GM12891 (cell line): Measurements from ENCODE around the gene TCHHL1.

ENCODE experiments used
- DNase-seq: peaks from one replicate; pipeline ENCODE4 v3.0.0; 2011; ENCODE audit warnings: low spot score; ENCODE audit not compliant: insufficient read length
- FAIRE-seq: peaks from 2 replicates; lab custom pipeline; 2011; peaks lifted over from hg19 to GRCh38; lab: Jason Lieb, UNC
- PAX5 ChIP-seq: IDR thresholded peaks from 2 replicates; pipeline ENCODE4 v1.6.1; 2011; ENCODE audit warnings: low read length, moderate library complexity, mild to moderate bottlenecking; ENCODE audit not compliant: insufficient read depth, severe bottlenecking
- POLR2A ChIP-seq: IDR thresholded peaks from 2 replicates; pipeline ENCODE4 v1.6.1; 2011; ENCODE audit warnings: low read depth, low read length, control low read depth
- POLR2AphosphoS5 ChIP-seq: IDR thresholded peaks from 2 replicates; pipeline ENCODE4 v1.6.1; 2011; ENCODE audit warnings: low read depth, low read length, control low read depth
- POU2F2 ChIP-seq: IDR thresholded peaks from 2 replicates; pipeline ENCODE4 v1.6.1; 2011; ENCODE audit warnings: low read depth, mild to moderate bottlenecking, control low read depth, low read length, moderate library complexity
- SPI1 ChIP-seq: IDR thresholded peaks from 2 replicates; pipeline ENCODE4 v1.6.1; 2011; ENCODE audit warnings: low read depth, low read length, control low read depth
- TAF1 ChIP-seq: IDR thresholded peaks from 2 replicates; pipeline ENCODE4 v1.6.1; 2011; ENCODE audit warnings: low read depth, low read length, control low read depth

TCHHL1 gene

DNA sequence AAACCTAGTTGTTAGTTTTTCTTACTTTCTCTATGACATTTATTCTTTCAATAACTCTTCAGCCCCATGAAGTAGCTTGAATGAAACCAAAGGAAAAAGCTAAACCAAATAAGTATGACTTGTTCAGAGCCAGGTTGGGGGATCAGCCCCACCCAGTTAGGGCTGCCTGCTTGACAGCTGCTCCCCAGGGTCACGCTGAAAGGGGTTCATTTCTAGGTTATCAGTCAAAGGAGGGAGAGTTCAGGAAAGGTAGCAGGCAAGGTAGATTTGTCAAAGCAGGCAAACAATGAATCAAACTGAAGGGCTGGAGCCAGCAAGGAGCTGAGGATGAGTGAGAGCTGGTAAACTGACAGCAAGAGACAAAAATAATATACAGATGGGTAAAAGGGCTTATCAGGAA, 49.0 kb downstream of the TCHHL1 start:
- no peak for TF ChIP-seq SPI1
- TF ChIP-seq POLR2AphosphoS5 = no peak
- no peak for TF ChIP-seq POLR2A
- TF ChIP-seq PAX5 = no peak
- TF ChIP-seq POU2F2 = no peak
- TF ChIP-seq TAF1 = no peak
- FAIRE-seq = no peak
- no peak for DNase-seq

DNA sequence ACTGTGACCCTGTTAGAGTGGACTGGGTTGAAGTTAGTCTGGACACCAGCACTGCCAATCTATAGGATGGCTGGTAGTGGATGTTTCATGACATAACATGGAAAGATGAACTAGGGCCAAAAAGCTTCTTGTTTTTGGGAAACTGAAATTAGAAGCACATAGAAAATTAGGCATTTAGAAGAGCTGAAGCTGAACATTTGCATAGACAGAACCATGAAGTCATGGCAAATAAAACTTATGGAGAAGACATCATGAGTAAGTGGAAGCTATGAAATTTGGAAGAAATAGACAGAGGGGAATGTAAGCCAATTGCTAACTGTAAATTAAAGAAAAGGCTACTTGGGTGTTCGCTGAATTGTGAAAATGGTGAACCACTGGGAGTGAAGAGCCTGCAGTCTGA, 49.4 kb downstream of the TCHHL1 start:
- FAIRE-seq (no peak), DNase-seq (no peak)
- no peak for TF ChIP-seq PAX5
- no peak for TF ChIP-seq SPI1
- no peak for TF ChIP-seq POLR2AphosphoS5
- no peak for TF ChIP-seq TAF1
- no peak for TF ChIP-seq POU2F2
- no peak for TF ChIP-seq POLR2A

DNA sequence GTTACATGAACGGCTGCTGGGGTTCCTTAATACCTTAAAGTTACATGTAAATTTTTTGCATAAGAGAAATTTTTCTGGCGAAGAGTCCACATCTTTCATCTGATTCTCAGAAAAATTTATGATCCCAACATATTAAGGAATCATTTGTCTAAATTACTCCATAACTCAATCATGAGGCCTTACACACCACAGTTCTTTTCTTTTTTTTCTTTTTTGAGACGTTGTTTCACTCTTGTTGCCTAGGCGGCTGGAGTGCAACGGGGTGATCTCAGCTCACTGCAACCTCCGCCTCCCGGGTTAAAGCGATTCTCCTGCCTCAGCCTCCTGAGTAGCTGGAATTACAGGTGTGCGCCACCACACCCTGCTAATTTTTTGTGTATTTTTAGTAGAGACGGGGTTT, 50.0 kb downstream of the TCHHL1 start:
- no peak for TF ChIP-seq POLR2A
- no peak for TF ChIP-seq TAF1
- TF ChIP-seq PAX5 = no peak
- no peak for TF ChIP-seq SPI1
- no peak for DNase-seq
- FAIRE-seq = no peak

DNA sequence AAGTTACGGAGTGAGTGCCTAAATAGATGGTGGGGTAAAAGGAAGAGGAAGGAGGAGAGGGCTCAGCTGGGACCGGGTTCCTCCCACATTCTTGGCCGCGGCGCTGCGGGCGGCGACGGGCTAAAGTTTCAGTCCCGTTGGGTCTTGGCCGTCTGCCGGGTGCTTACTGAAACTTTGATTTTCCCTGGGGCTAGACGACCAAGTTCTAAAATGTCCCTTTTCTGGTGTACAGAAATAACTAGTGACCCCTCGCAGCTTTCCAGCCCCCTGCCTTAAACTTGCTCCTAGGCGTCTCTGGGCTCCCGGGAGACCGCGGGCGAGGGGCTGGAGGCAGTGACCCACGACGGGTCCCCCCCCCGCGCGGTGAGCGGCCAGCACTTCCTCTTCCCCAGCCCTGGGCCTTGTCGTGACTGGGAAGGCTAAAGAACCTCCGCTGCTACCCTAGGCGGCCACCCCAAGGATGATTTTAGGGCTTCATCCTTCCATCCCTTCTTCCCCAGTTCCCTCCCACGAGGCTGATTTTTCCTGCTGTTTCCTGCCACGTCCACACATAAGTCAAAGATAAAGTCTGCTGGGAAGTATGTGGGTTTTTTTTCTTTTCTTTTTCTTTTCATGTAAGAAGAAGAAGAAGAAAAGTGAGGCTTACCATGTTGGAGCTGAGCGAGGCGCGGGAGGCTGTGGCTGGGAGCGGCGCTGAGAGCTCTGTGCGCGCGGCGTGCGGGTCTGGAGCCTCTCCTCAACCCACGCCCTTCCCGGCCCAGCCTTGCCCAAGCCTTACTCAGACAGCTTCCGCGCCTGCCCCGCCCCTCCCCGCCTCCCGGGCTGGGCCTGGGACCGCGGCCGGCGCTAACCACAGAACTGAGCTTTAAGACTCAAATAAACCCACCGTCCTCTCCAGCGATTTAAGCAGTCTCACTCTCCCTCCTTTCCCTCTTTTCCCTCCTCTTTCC, 52.3 kb downstream of the TCHHL1 start, which contains the start of gene S100A11:
Gene S100A11, minus strand, starts transcription at position 738 of the 950 bp plus-strand sequence. Its CDS starts 89 bp downstream, at position 649.
- no peak for TF ChIP-seq POLR2A
- peak; percentile 84 for TF ChIP-seq SPI1
- no peak for TF ChIP-seq POLR2AphosphoS5
- no peak for TF ChIP-seq TAF1
- no peak for TF ChIP-seq PAX5
- no peak for TF ChIP-seq POU2F2
- peak; percentile 40 for DNase-seq
- FAIRE-seq = no peak

DNA sequence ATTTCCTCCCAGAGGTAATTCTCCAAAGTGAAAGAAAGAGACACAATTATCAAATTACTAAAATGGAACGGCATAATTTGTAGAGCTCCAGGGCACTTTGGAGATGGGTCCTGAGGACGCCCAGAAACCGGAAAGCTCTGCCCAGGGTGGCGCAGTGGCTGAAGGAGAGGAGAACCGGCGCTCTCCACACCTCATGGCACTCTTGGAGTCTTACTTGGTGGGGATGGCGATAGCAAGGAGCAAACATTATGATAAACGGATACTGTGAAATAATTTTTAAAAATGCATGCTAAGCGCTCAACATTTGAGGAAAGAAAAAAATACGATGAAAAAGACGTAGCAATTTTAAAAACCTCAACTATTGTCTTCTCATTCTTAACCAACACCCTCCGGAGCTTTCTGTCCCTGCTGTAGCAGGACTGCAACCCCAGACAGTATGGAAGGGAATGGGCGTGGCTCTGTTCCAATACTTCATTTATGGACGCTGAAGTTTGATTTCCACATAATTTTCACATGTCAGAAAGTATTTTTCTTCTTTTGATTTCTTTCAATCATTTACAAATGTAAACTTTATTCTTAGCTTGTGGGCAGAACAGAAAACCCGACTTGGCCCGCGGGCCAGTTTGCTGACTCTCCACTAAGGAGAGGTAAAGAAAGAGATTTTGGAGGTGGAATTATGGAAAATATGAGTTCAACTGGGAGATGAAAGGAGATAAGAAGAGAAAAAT, 53.2 kb downstream of the TCHHL1 start:
- no peak for TF ChIP-seq POLR2A
- TF ChIP-seq POU2F2 = no peak
- no peak for TF ChIP-seq SPI1
- no peak for TF ChIP-seq TAF1
- no peak for TF ChIP-seq PAX5
- no peak for TF ChIP-seq POLR2AphosphoS5
- DNase-seq (no peak), FAIRE-seq (no peak)

DNA sequence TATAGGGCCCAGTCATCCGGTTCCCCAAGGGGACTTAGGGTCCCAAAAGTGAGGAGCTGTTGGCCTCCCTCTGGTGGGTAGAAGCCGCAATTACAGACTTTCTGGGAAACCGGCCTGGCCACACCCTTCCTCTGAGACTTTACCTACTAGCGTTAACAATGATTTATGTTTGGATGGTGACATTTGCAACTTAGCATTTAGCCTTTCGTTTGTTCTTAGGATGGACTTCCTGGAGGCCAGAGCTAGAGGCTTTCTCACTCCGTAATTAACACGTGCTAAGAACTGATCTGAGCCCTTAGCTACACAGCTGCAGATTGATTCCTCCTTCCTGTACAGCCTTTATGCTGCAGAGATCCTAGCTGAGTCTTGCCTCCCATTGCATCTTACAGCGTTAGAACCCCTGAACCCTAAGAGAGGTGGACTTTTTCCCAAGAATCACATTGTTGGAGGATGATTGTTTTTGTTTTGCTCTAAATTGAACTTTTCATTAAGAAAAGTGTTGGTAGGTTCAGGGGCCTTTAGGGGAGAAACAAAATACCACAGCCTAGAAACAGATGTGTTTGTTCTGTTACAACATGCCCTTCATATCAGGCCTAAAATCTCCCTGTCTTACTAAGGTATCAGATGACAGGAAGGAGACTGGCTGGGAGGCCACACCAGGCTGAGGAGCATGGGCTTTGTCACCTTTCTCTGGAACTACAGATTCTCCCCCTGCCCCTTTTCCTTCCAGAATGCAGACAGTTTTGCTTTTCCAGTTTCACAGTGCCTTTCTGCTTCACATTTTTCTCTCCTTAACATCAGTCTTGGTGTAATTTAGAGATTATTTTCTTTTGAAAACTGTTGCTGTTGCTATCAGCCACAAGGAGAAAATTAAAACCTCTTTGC, 54.0 kb downstream of the TCHHL1 start:
- TF ChIP-seq SPI1 = no peak
- TF ChIP-seq PAX5 = no peak
- TF ChIP-seq POLR2AphosphoS5 = no peak
- TF ChIP-seq POU2F2 = no peak
- no peak for TF ChIP-seq POLR2A
- no peak for TF ChIP-seq TAF1
- DNase-seq (no peak), FAIRE-seq (peak; percentile 76)

DNA sequence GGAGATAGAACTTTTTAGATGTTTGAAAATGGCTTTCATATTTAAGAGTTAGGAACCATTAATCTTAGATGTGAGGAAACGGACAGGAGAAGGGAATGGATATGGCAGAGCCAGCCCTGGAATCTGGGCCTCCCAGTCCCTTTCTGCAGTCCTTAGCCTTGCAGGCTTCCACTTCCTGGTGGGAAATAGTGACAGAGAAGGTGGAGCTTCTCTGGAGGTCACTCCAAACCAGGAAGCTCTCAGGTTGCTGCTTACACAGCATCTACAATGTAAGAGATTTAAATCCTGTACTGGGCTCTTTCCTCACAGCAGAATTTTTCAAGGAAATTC, 54.6 kb downstream of the TCHHL1 start:
- FAIRE-seq = no peak
- DNase-seq = no peak
- TF ChIP-seq POU2F2 = no peak
- TF ChIP-seq POLR2A = no peak
- no peak for TF ChIP-seq POLR2AphosphoS5
- TF ChIP-seq SPI1 = no peak
- no peak for TF ChIP-seq TAF1
- TF ChIP-seq PAX5 = no peak
